Fibroblast of the aortic adventitia (primary cell): ENCODE data around the gene KCNJ6. TPM values are rescaled to one million over a fixed set of nuclear protein-coding genes. Genes with fewer than 3 reads are reported as not detected.
A peak's percentile ranks its signal among the peaks of the same experiment; 100 is the strongest.
"Not testable (repeated sequence)": the region's sequence is repeated elsewhere in the genome, so short reads cannot be mapped to it uniquely, and the experiment has no call there.

Experiments used
- DNase-seq: peaks from one replicate; pipeline ENCODE4 v3.0.0-alpha.2; 2010; ENCODE audit warnings: low read depth
- H3K4me3 ChIP-seq: 2 replicates; pipeline ENCODE4 v1.5.1; 2011; ENCODE audit warnings: low read depth, mild to moderate bottlenecking, control low read depth, low read length, moderate library complexity
- CTCF ChIP-seq: IDR thresholded peaks from 2 replicates; pipeline ENCODE4 v1.5.1; 2011; ENCODE audit warnings: mild to moderate bottlenecking, low read length, control low read depth, inconsistent platforms; ENCODE audit not compliant: insufficient read depth
- total RNA-seq: library from RNA; depleted of rRNA; stranded (reverse); fragments of >200 nt; gene quantifications from 2 replicates; pipeline ENCODE4 v1.2.3, GENCODE V29; 2012; ENCODE audit warnings: low replicate concordance

Gene KCNJ6
- total RNA-seq, 1 donor: under 0.01 TPM

GRCh38 chr21:37737507-37737906, 178.8 kb downstream of the KCNJ6 start:
- TF ChIP-seq CTCF: no peak
- no peak for DNase-seq
- no peak overlapping the region for H3K4me3 ChIP-seq

DNA sequence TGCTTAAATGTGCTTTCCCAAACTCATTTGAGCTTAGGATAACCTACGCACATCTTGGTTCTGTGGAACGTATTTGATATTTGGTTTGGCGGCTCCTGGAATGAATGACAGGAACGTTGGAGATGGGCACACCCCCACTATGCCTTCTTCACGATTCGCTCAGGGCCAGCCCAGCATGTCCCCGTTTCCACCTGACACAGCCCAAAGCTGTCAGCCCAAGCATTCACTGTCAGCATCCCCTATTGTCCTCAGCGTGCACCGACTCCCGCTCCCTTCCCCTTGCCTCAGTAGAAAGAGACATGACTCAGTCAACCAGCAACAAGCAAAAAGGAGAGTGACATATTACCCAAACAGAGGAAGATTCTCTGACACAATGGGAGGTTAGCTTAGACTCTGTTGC, 181.4 kb downstream of the KCNJ6 start:
- H3K4me3 ChIP-seq: no peak overlapping the region
- no peak for DNase-seq
- no peak for TF ChIP-seq CTCF

DNA sequence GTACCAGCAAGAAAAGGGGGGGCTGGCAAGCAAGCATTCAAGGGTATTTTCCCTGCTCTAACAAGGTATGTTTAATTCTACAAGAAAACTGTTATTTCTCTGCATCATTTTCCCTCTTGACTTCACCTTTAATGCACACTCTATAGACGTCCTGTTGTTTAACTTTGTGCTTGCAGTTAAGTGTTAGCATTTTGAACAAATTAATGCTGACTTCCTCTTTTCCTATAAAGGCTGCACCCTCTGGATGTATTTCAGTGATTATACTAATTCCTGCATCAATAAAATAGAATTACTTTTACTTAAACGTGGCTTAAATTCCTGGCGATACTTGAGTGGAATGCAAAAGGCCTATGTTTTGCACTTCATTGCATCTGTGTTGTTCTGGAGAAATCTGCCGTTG, 183.3 kb downstream of the KCNJ6 start:
- no peak overlapping the region for H3K4me3 ChIP-seq
- no peak for DNase-seq
- TF ChIP-seq CTCF: no peak

DNA sequence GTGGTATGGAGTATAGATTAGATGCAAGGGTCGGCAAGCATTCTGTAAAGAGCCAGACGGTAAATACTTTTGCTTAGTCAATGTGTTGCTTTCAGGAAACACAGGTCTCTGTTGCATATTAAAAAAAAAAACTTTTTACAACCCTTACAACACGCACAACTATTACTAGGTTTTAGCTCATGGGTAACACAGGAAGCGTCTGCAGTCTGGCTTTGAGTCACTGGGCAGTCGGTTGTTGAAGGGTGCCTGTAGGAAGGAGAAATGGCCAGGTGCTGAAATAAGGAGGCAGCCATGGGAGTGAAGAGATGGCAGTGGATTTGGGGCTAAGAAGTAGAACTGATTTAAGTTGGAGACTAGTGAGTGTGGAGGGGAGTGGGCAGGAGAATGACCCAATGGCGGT, 192.1 kb downstream of the KCNJ6 start:
- TF ChIP-seq CTCF: no peak
- DNase-seq: no peak
- H3K4me3 ChIP-seq: no peak overlapping the region

GRCh38 chr21:37717534-37717933, 198.7 kb downstream of the KCNJ6 start:
- DNase-seq: no peak
- H3K4me3 ChIP-seq: no peak overlapping the region
- TF ChIP-seq CTCF: no peak

DNA sequence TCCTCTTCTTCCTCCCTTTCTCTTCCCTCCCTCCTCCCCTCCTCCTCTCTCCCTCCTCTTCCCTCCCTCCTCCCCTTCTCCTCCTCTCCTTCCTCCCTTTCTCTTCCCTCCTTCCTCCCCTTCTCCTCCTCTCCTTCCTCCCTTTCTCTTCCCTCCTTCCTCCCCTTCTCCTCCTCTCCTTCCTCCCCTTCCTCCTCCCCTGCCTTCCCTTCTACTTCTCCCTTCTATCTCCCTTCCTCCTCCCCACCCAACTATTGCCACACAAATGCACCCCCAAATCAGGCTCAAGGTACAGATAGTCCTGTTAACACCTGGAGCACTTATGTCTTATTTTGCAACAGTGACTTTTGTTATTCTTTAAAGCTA, 203.7 kb downstream of the KCNJ6 start:
- not testable (repeated sequence) for DNase-seq, H3K4me3 ChIP-seq

DNA sequence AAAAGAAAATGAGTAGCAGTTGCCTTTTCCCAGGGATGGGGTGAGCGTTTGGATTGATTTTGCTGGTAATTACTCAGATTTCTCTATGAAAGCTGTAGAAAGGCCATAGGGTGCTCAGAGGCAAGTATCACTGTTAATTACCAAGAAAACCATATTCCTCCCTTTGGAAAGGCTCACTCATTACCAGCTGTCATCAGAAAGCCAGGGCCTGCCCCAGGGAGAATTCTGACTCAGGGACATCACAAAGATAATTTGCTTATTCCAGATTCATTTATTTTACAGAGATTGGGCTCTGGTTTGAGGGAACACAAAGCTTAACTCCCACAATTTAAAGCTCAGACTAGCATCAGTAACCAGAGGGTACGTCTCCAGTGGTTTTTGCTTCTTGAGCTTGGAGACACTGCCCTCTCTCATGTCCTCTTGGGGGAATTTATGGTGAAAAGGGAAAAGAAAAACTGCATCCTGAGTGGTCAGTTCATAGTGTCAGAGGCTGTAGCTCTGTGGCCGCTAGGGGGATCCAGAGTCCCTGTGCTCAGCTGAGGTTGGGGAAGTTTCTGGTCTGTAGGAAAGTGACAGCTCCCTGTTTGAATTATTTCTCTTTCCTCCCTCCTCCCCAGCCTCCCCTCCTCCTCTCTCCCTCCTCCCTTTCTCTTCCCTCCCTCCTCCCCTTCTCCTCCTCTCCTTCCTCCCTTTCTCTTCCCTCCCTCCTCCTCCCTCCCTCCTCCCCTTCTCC, 204.3 kb downstream of the KCNJ6 start:
- peak; percentile 77 for DNase-seq
- peak; percentile 99 for TF ChIP-seq CTCF
- no peak overlapping the region for H3K4me3 ChIP-seq
